Ascending aorta (tissue), 2 donors: ENCODE data around the gene COX7A2L. TPM values are rescaled to one million over a fixed set of nuclear protein-coding genes. Genes with fewer than 3 reads are reported as not detected.

Source experiments
- DNase-seq, 2 donors: peaks; one replicate each; pipeline ENCODE4 v3.0.0-alpha.2; 2019; ENCODE audit warnings: low spot score in 2 of 2
- H3K27ac ChIP-seq, 2 donors: fragments of 200-600 bp; sonication (generic); one replicate each; pipeline ENCODE4 v1.5.1; 2016 to 2017; ENCODE audit warnings: mild to moderate bottlenecking in 1 of 2
- H3K27me3 ChIP-seq: fragments of 200-600 bp; sonication (generic); one replicate; pipeline ENCODE4 v1.5.1; 2017
- H3K36me3 ChIP-seq, 2 donors: fragments of 200-600 bp; sonication (generic); one replicate each; pipeline ENCODE4 v1.5.1; 2016
- H3K4me1 ChIP-seq, 2 donors: fragments of 200-600 bp; sonication (generic); one replicate each; pipeline ENCODE4 v1.5.1; 2016 to 2017; ENCODE audit warnings: mild to moderate bottlenecking in 1 of 2
- H3K4me3 ChIP-seq, 2 donors: fragments of 200-600 bp; sonication (generic); one replicate each; pipeline ENCODE4 v1.5.1; 2016 to 2017; ENCODE audit warnings: mild to moderate bottlenecking in 1 of 2
- H3K9me3 ChIP-seq, 2 donors: fragments of 200-600 bp; sonication (generic); one replicate each; pipeline ENCODE4 v1.5.1; 2016
- intact Hi-C: fragments of 100-400 bp; cut with DNase I; formaldehyde crosslinking; loops from one replicate; pipeline ENCODE4 v1.15.1; 2023
- total RNA-seq: library from RNA; depleted of rRNA; stranded (reverse); fragments of >200 nt; gene quantifications from one replicate; pipeline ENCODE4 v1.1.0, GENCODE V29; 2016
- TF ChIP-seq, protein P1 (sequence below), 3 experiments: fragments of 200-600 bp in 2 of 3; fragments of 450-650 bp in 1 of 3; sonication (generic) in 2 of 3; IDR thresholded peaks; one replicate each; pipeline ENCODE4 v1.5.1; 2016 to 2019; ENCODE audit warnings: antibody characterized with exemption in 3 of 3, mild to moderate bottlenecking in 1 of 3, moderate library complexity in 1 of 3

Gene COX7A2L
- total RNA-seq, 1 donor from 2014 or later, result 35.2 TPM

DNA sequence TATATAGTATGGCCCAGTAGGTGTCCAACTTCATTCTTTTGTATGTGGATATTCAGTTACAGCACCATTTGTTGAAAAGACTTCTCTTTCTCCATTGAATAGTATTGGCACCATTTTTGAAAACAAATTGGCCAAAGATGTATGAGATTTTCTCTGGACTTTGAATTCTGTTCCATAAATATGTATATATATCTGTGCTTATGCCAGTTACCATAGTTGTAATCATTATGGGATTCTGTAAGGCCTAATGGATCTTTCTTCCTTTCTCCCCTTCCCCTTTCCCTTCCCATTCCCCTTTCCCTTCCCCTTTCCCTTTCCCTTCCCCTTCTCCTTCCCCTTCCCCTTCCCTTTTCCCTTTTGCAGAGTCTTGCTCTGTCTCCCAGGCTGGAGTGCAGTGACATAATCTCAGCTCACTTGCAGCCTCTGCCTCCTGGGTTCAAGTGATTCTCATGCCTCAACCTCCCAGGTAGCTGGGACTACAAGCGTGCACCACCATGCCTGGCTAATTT lies 51.0 kb downstream of the COX7A2L start:
- no peak overlapping the region for H3K27ac ChIP-seq
- TF ChIP-seq, protein P1, sequence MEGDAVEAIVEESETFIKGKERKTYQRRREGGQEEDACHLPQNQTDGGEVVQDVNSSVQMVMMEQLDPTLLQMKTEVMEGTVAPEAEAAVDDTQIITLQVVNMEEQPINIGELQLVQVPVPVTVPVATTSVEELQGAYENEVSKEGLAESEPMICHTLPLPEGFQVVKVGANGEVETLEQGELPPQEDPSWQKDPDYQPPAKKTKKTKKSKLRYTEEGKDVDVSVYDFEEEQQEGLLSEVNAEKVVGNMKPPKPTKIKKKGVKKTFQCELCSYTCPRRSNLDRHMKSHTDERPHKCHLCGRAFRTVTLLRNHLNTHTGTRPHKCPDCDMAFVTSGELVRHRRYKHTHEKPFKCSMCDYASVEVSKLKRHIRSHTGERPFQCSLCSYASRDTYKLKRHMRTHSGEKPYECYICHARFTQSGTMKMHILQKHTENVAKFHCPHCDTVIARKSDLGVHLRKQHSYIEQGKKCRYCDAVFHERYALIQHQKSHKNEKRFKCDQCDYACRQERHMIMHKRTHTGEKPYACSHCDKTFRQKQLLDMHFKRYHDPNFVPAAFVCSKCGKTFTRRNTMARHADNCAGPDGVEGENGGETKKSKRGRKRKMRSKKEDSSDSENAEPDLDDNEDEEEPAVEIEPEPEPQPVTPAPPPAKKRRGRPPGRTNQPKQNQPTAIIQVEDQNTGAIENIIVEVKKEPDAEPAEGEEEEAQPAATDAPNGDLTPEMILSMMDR (IDR thresholded peaks at IDR 0.05), result no peak
- no peaks in the 10 kb centered on the region for H3K4me1 ChIP-seq
- H3K36me3 ChIP-seq, result peaks cover 0 to 9% of the 10 kb centered on the region in 2 donors
- intact Hi-C loops, result no loop called here
- H3K27me3 ChIP-seq, result no peaks in the 10 kb centered on the region
- DNase-seq, result no peak
- H3K9me3 ChIP-seq, result no peaks in the 10 kb centered on the region
- H3K4me3 ChIP-seq, result no peak overlapping the region

DNA sequence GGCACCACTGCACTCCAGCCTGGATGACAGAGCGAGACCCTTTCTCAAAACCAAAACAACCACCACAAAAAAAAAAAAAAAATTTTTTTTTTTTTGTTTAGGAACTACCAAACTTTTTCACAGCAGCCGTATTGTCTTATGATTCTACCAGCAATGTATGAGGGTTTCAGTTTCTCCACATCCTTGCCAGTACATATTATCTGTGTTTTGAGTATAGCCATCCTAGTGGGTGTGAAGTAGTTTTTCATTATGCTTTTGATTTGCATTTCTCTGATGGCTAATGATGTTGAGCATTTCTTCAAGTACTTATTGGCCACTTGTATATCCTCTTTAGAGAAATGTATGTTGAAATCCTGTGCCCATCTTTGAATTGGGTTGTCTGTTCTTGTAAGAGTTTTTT lies 51.7 kb downstream of the COX7A2L start:
- H3K36me3 ChIP-seq, result peaks cover 6 to 13% of the 10 kb centered on the region in 2 donors
- no peaks in the 10 kb centered on the region for H3K4me1 ChIP-seq
- H3K27ac ChIP-seq, result no peak overlapping the region
- DNase-seq, result no peak
- H3K27me3 ChIP-seq, result no peaks in the 10 kb centered on the region
- TF ChIP-seq, protein P1 (IDR thresholded peaks at IDR 0.05), result no peak
- no peaks in the 10 kb centered on the region for H3K9me3 ChIP-seq
- intact Hi-C loops, result no loop called here
- no peak overlapping the region for H3K4me3 ChIP-seq

DNA sequence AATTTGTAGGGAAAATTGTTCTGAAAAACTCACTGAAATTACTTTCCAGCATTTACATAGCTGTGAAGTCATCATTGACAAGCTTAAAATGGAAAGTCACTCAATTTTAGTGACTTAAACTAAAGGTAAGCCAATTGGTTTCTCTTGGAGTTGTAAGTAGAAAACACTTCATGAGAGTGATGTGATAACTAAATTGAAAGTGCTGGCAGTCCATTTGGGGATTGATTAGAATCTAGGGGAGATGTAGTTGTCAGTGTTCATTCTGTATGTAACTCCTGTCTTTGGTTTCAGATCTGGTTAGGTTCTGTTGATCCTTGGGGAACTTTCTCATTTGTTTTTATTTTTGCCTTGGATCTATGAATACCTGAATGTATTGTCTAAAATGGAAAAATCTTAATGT lies 53.8 kb downstream of the COX7A2L start:
- peaks cover 22 to 30% of the 10 kb centered on the region in 2 donors for H3K36me3 ChIP-seq
- DNase-seq, result no peak
- no peak overlapping the region for H3K4me3 ChIP-seq
- intact Hi-C loops, result no loop called here
- no peaks in the 10 kb centered on the region for H3K27me3 ChIP-seq
- H3K27ac ChIP-seq, result no peak overlapping the region
- TF ChIP-seq, protein P1 (IDR thresholded peaks at IDR 0.05), result no peak
- no peaks in the 10 kb centered on the region for H3K4me1 ChIP-seq
- no peaks in the 10 kb centered on the region for H3K9me3 ChIP-seq

DNA sequence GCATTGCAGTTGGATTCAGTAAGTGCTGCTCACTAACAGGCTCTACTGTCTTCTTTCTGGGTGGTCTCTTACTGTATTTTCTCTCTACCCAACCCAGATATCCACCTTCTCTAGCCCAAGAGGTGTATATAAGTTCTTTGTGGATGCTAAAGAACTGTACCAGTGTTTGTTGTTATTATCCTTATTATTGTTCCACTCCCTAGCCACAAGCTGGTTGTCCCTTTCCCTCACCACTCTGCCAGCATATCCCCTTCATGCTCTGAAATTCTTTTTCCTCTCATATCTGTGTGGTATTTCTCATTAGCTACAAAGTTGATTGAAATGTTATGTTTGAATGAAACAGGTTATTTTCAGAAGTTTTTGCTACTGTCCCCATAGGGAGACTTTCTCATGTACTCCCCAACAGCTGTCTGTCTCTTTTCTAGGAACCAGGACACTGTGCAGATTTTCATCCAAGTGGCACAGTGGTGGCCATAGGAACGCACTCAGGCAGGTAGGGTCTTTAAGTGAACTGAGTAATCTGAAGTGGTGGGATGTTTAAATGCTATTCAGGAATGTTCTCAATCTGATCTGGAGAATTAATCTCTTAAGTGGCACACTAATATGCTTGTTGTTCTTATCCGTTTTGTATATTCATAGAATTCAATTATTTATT lies 56.8 kb downstream of the COX7A2L start:
- no peaks in the 10 kb centered on the region for H3K4me1 ChIP-seq
- H3K9me3 ChIP-seq, result no peaks in the 10 kb centered on the region
- intact Hi-C loops, result no loop called here
- H3K4me3 ChIP-seq, result no peak overlapping the region
- peaks cover 23 to 31% of the 10 kb centered on the region in 2 donors for H3K36me3 ChIP-seq
- no peaks in the 10 kb centered on the region for H3K27me3 ChIP-seq
- no peak for DNase-seq
- TF ChIP-seq, protein P1 (IDR thresholded peaks at IDR 0.05), result no peak
- H3K27ac ChIP-seq, result no peak overlapping the region

DNA sequence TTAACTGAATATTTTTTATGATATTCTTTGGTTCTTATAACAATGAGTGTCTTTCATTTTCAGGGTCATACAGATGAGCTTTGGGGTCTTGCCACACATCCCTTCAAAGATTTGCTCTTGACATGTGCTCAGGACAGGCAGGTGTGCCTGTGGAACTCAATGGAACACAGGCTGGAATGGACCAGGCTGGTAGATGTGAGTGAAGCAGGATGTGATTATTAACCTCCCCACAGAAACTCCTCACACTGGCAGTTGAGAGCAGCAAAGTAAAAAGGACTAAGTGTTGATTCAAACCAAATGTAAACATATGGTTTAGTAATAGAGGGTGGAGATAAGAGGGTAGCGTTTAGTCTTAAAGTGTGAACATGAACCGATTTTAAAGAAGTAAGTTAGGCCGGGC lies 57.8 kb downstream of the COX7A2L start:
- no peak for DNase-seq
- H3K9me3 ChIP-seq, result no peaks in the 10 kb centered on the region
- intact Hi-C loops, result no loop called here
- TF ChIP-seq, protein P1 (IDR thresholded peaks at IDR 0.05), result no peak
- no peak overlapping the region for H3K27ac ChIP-seq
- H3K4me3 ChIP-seq, result no peak overlapping the region
- peaks cover 23 to 36% of the 10 kb centered on the region in 2 donors for H3K36me3 ChIP-seq
- no peaks in the 10 kb centered on the region for H3K27me3 ChIP-seq
- no peaks in the 10 kb centered on the region for H3K4me1 ChIP-seq
